GM12878 (cell line): ENCODE results near the gene PCDHGB2. TPM values are rescaled to one million over a fixed set of nuclear protein-coding genes. Genes with fewer than 3 reads are reported as not detected.

Experiments
- CEBPB ChIP-seq, 2 experiments: fragments of 150-350 bp in 1 of 2; IDR thresholded peaks; 2 replicates each; pipeline ENCODE4 v1.6.1; 2012 to 2014; ENCODE audit warnings: low read depth in 2 of 2, low read length in 2 of 2, borderline replicate concordance in 1 of 2, inconsistent platforms in 1 of 2
- FOXM1 ChIP-seq: IDR thresholded peaks from 2 replicates; pipeline ENCODE4 v1.6.1; 2012; ENCODE audit warnings: low read depth, mild to moderate bottlenecking, inconsistent platforms, low read length, moderate library complexity
- GATAD2B ChIP-seq: fragments of 450-650 bp; conservative IDR thresholded peaks from 2 replicates; pipeline ENCODE4 v1.6.1; 2017; ENCODE audit warnings: low read depth, mild to moderate bottlenecking, moderate library complexity
- HCFC1 ChIP-seq: fragments of 150-350 bp; IDR thresholded peaks from 2 replicates; pipeline ENCODE4 v1.6.1; 2014; ENCODE audit warnings: low read length
- IKZF2 ChIP-seq, 2 experiments: fragments of 450-650 bp; IDR thresholded peaks; 2 replicates each; pipeline ENCODE4 v1.6.1; 2017; ENCODE audit warnings: mild to moderate bottlenecking in 2 of 2, moderate library complexity in 2 of 2
- JUNB ChIP-seq: IDR thresholded peaks from 2 replicates; pipeline ENCODE4 v1.6.1; 2016; ENCODE audit warnings: antibody characterized with exemption, mild to moderate bottlenecking
- KDM1A ChIP-seq: fragments of 200-600 bp; sonication (generic); IDR thresholded peaks from 2 replicates; pipeline ENCODE4 v1.6.1; 2016; ENCODE audit warnings: borderline replicate concordance
- LARP7 ChIP-seq: fragments of 450-650 bp; IDR thresholded peaks from 2 replicates; pipeline ENCODE4 v1.6.1; 2017; ENCODE audit warnings: mild to moderate bottlenecking
- NFYB ChIP-seq: IDR thresholded peaks from 2 replicates; pipeline ENCODE4 v1.6.1; 2011; ENCODE audit warnings: low read depth, mild to moderate bottlenecking, low read length, improper control_type of control experiment, moderate library complexity; ENCODE audit not compliant: insufficient read depth
- SREBF2 ChIP-seq: IDR thresholded peaks from 2 replicates; pipeline ENCODE4 v1.6.1; 2012; ENCODE audit warnings: mild to moderate bottlenecking, low read length
- SUZ12 ChIP-seq: fragments of 200-600 bp; sonication (generic); IDR thresholded peaks from one replicate; pipeline ENCODE4 v1.6.1; 2018; ENCODE audit warnings: antibody characterized with exemption, mild to moderate bottlenecking; ENCODE audit not compliant: unreplicated experiment
- TCF12 ChIP-seq: IDR thresholded peaks from 2 replicates; pipeline ENCODE4 v1.6.1; 2011; ENCODE audit warnings: low read depth, mild to moderate bottlenecking, low read length
- TCF3 ChIP-seq: IDR thresholded peaks from 2 replicates; pipeline ENCODE4 v1.6.1; 2012; ENCODE audit warnings: low read depth, mild to moderate bottlenecking, low read length, borderline replicate concordance; ENCODE audit not compliant: insufficient read depth
- YY1 ChIP-seq: IDR thresholded peaks from 2 replicates; pipeline ENCODE4 v1.6.1; 2011; ENCODE audit warnings: low read depth, mild to moderate bottlenecking, low read length
- ZNF384 ChIP-seq: IDR thresholded peaks from 2 replicates; pipeline ENCODE4 v1.6.1; 2012; ENCODE audit warnings: low read depth, mild to moderate bottlenecking, low read length, improper control_type of control experiment, borderline replicate concordance
- polyA plus RNA-seq, 11 experiments: library from polyadenylated mRNA; depleted of rRNA in 4 of 11; unstranded in 6 of 11; stranded (reverse) in 5 of 11; fragments of >200 nt; fragmentation: Nextera tagmentation in 4 of 11; fragmentation: Illumina TruSeq in 1 of 11; extraction: Ambion mirVana in 4 of 11; extraction: Trizol in 1 of 11; gene quantifications; 1 replicate in 1 of 11; 2 replicates in 10 of 11; pipeline versions ENCODE4 v1.2.1 to v1.2.3, GENCODE V29; 2011 to 2016; ENCODE audit warnings: inconsistent platforms in 2 of 11, missing spikeins in 2 of 11, low read depth in 1 of 11
- total RNA-seq, 4 experiments: library from RNA; depleted of rRNA in 3 of 4; stranded (reverse); fragments of >200 nt in 3 of 4; fragmentation: Illumina TruSeq in 1 of 4; extraction: Trizol in 1 of 4; gene quantifications; 2 replicates each; pipeline versions ENCODE4 v1.2.1 to v1.2.3, GENCODE V29; 2013 to 2021
- TF ChIP-seq, protein P1 (sequence below): fragments of 150-350 bp; IDR thresholded peaks from 2 replicates; pipeline ENCODE4 v1.6.1; 2016; ENCODE audit warnings: low read depth, low read length
- TF ChIP-seq, protein P2 (sequence below): IDR thresholded peaks from 2 replicates; pipeline ENCODE4 v1.6.1; 2011; ENCODE audit warnings: low read depth, mild to moderate bottlenecking, low read length, moderate library complexity, borderline replicate concordance; ENCODE audit errors: extremely low read depth
- TF ChIP-seq, protein P3 (sequence below): fragments of 450-650 bp; IDR thresholded peaks from 2 replicates; pipeline ENCODE4 v1.6.1; 2016; ENCODE audit warnings: mild to moderate bottlenecking, moderate library complexity, borderline replicate concordance
- TF ChIP-seq, protein P4 (sequence below): fragments of 450-650 bp; formaldehyde crosslinking; IDR thresholded peaks from 2 replicates; pipeline ENCODE4 v1.5.0; 2022; ENCODE audit warnings: mild to moderate bottlenecking, missing genetic modification characterization

Gene PCDHGB2
- total and polyA plus RNA-seq, 10 of the 15 experiments (the other 5 are each of a cell fraction or from before 2014, with no cell fraction given), result 0.06 to 0.38 (median 0.19) TPM; not detected in 2

DNA sequence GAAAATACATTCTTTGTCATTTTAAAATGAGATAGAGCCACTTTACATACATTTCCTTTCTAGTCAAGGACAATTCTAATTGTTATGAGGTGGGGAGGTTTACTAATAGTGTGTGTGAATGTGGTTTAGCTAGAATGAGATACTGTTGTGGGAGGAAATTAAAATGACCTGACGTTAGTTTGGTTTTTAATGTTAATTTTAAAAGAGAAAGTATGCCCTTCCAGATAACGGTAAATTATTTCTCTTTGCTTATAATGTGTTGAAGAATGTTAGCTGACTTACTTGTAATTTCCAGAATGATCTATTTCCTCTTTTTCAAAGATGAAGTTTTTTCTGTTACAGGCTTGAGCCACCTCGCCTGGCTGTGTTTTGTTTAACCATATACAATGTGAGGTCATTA, 37.5 kb upstream of the PCDHGB2 start (continued):
- TF ChIP-seq, protein P1, sequence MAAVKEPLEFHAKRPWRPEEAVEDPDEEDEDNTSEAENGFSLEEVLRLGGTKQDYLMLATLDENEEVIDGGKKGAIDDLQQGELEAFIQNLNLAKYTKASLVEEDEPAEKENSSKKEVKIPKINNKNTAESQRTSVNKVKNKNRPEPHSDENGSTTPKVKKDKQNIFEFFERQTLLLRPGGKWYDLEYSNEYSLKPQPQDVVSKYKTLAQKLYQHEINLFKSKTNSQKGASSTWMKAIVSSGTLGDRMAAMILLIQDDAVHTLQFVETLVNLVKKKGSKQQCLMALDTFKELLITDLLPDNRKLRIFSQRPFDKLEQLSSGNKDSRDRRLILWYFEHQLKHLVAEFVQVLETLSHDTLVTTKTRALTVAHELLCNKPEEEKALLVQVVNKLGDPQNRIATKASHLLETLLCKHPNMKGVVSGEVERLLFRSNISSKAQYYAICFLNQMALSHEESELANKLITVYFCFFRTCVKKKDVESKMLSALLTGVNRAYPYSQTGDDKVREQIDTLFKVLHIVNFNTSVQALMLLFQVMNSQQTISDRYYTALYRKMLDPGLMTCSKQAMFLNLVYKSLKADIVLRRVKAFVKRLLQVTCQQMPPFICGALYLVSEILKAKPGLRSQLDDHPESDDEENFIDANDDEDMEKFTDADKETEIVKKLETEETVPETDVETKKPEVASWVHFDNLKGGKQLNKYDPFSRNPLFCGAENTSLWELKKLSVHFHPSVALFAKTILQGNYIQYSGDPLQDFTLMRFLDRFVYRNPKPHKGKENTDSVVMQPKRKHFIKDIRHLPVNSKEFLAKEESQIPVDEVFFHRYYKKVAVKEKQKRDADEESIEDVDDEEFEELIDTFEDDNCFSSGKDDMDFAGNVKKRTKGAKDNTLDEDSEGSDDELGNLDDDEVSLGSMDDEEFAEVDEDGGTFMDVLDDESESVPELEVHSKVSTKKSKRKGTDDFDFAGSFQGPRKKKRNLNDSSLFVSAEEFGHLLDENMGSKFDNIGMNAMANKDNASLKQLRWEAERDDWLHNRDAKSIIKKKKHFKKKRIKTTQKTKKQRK, result no peak
- TF ChIP-seq KDM1A (no peak), TCF12 (no peak), FOXM1 (peak; percentile 60; the same call in 1 of the 2 replicates), ZNF384 (no peak), SUZ12 (no peak), HCFC1 (no peak), NFYB (no peak), GATAD2B (no peak), JUNB (peak; percentile 89), SREBF2 (no peak), LARP7 (no peak), YY1 (no peak), CEBPB (IDR thresholded peaks at IDR 0.05; ENCODE audit: borderline replicate concordance in 1 of 2, low read depth in 2 of 2, low read length in 2 of 2) (no peak), TCF3 (no peak), IKZF2 (IDR thresholded peaks at IDR 0.05) (no peak)
- TF ChIP-seq, protein P2, sequence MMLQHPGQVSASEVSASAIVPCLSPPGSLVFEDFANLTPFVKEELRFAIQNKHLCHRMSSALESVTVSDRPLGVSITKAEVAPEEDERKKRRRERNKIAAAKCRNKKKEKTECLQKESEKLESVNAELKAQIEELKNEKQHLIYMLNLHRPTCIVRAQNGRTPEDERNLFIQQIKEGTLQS, result no peak
- TF ChIP-seq, protein P3, sequence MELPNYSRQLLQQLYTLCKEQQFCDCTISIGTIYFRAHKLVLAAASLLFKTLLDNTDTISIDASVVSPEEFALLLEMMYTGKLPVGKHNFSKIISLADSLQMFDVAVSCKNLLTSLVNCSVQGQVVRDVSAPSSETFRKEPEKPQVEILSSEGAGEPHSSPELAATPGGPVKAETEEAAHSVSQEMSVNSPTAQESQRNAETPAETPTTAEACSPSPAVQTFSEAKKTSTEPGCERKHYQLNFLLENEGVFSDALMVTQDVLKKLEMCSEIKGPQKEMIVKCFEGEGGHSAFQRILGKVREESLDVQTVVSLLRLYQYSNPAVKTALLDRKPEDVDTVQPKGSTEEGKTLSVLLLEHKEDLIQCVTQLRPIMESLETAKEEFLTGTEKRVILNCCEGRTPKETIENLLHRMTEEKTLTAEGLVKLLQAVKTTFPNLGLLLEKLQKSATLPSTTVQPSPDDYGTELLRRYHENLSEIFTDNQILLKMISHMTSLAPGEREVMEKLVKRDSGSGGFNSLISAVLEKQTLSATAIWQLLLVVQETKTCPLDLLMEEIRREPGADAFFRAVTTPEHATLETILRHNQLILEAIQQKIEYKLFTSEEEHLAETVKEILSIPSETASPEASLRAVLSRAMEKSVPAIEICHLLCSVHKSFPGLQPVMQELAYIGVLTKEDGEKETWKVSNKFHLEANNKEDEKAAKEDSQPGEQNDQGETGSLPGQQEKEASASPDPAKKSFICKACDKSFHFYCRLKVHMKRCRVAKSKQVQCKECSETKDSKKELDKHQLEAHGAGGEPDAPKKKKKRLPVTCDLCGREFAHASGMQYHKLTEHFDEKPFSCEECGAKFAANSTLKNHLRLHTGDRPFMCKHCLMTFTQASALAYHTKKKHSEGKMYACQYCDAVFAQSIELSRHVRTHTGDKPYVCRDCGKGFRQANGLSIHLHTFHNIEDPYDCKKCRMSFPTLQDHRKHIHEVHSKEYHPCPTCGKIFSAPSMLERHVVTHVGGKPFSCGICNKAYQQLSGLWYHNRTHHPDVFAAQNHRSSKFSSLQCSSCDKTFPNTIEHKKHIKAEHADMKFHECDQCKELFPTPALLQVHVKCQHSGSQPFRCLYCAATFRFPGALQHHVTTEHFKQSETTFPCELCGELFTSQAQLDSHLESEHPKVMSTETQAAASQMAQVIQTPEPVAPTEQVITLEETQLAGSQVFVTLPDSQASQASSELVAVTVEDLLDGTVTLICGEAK, result no peak
- TF ChIP-seq, protein P4, sequence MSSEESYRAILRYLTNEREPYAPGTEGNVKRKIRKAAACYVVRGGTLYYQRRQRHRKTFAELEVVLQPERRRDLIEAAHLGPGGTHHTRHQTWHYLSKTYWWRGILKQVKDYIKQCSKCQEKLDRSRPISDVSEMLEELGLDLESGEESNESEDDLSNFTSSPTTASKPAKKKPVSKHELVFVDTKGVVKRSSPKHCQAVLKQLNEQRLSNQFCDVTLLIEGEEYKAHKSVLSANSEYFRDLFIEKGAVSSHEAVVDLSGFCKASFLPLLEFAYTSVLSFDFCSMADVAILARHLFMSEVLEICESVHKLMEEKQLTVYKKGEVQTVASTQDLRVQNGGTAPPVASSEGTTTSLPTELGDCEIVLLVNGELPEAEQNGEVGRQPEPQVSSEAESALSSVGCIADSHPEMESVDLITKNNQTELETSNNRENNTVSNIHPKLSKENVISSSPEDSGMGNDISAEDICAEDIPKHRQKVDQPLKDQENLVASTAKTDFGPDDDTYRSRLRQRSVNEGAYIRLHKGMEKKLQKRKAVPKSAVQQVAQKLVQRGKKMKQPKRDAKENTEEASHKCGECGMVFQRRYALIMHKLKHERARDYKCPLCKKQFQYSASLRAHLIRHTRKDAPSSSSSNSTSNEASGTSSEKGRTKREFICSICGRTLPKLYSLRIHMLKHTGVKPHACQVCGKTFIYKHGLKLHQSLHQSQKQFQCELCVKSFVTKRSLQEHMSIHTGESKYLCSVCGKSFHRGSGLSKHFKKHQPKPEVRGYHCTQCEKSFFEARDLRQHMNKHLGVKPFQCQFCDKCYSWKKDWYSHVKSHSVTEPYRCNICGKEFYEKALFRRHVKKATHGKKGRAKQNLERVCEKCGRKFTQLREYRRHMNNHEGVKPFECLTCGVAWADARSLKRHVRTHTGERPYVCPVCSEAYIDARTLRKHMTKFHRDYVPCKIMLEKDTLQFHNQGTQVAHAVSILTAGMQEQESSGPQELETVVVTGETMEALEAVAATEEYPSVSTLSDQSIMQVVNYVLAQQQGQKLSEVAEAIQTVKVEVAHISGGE (CRISPR knock-in tag), result no peak
